AG10803 (cell line): Measurements from ENCODE around the gene GLDN.

ENCODE experiments used
- DNase-seq: peaks from one replicate; pipeline ENCODE4 v3.0.0; 2010; ENCODE audit warnings: low read depth
- H3K4me3 ChIP-seq: 2 replicates; pipeline ENCODE4 v1.5.1; 2011; ENCODE audit warnings: mild to moderate bottlenecking, low read length, control low read depth
- CTCF ChIP-seq: conservative IDR thresholded peaks from 2 replicates; pipeline ENCODE4 v1.5.1; 2011; ENCODE audit warnings: mild to moderate bottlenecking, low read length, control low read depth, inconsistent platforms

The GLDN gene

DNA sequence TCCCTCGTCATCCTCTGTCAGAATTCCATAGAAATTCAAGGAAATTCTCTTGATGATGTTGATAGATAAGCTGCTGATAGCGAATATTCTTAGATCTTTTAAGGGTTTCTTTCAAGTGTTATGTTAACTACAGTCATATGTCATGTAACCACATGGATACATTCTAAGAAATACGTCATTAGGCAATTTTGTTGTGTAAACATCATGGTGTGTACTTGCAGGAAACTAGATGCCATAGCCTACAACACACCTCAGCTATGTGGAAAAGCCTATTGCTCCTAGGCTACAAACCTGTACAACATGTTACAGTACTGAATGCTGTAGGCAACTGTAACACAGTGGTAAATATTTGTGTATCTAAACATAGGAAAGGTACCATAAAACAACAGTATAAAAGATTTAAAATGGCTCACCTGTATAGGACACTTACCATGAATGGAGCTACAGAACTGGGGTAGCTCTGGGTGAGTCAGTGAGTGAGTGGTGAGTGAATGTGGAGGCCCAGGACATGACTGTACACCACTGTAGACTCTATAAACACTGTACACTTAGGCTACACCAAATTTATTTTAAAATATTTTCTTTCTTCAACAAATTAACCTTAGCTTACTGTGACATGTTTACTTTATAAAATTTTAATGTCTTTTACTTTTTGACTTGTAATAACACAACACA lies 34.6 kb downstream of the GLDN start:
- peak; percentile 40 for DNase-seq
- TF ChIP-seq CTCF = no peak
- no peak overlapping the region for H3K4me3 ChIP-seq

GRCh38 chr15:51377038-51377786 lies 35.8 kb downstream of the GLDN start:
- no peak for TF ChIP-seq CTCF
- peak; percentile 91 for DNase-seq

GRCh38 chr15:51378406-51378805 lies 37.0 kb downstream of the GLDN start:
- TF ChIP-seq CTCF = no peak
- no peak overlapping the region for H3K4me3 ChIP-seq
- no peak for DNase-seq

More at GRCh38 chr15:51377038-51377786, 35.8 kb downstream of the GLDN start:
- H3K4me3 ChIP-seq = no peak overlapping the region

- no peak for TF ChIP-seq CTCF
- no peak overlapping the region for H3K4me3 ChIP-seq
- no peak for DNase-seq
Measured at GRCh38 chr15:51379390-51379789, 37.9 kb downstream of the GLDN start.

DNA sequence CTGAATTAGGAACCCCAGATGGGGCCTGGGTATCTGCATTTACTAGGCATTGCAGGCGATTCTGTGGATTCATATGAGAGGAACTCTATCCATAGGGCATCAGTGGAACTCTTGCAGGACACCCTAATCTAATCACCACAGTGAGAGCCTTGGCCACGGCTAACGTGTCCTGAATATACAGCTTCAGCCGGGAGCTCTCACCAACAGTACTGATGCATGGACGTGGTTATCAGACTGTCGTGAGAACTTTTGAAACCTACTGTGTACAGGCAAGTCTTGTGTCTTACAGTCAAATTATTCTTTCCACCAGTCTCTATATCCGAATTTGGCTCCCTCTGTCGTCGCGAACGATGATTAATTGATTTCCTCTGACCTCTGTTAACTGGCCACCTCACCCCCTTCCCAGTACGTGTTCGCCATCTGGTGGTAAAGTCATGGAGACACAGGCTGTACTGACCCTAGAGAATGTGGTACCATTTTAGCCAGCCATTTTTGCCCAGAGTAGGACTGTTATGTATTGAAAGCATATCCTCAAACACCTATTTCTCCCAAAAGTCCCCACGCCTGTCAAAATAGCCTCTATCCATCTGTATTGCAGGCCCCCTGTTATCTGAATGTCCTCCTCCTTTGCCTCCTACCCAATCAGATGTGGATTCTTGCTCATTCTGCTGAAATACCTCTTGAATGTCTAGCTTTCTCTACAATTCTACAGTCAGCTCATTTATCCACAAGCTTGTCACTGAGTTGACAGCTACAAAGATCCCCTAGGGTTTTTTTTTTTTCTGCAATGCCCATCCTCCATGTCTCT lies 39.7 kb downstream of the GLDN start:
- peak; percentile 66 for DNase-seq
- peak; percentile 99 for TF ChIP-seq CTCF
- H3K4me3 ChIP-seq = no peak overlapping the region

DNA sequence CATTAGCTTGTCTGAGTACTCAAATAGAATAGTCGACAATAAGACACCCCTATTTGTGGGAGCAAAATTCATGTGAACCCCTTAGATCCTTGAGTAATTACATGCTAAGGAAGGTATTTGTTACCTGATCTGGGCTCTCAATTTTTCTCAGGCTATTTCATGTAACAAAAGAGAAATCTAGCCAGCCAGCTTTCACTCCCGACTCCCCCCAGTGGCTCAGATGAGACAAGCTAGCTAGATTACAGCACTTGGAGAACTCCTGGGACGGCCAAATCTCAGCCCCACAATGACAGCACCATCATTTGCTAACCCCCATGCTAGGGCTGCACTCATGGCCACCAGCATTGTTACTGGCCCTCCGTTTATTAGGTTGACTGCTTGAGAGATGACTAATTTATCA lies 41.3 kb downstream of the GLDN start:
- TF ChIP-seq CTCF = peak; percentile 89
- DNase-seq = peak; percentile 43
- H3K4me3 ChIP-seq = no peak overlapping the region
